ENCODE data around the gene SRPK2. TPM values are rescaled to one million over a fixed set of nuclear protein-coding genes. Genes with fewer than 3 reads are reported as not detected.

The SRPK2 gene
- total RNA-seq, 4 donors from 2014 or later, result 21.5 to 35.1 (median 29.2) TPM

GRCh38 chr7:105322655-105323277 lies 66.0 kb downstream of the SRPK2 start:
- Histone ChIP-seq H3K27ac (no peak overlapping the region), H3K9me3 (no peaks in the 10 kb centered on the region), H3K27me3 (no peaks in the 10 kb centered on the region), H3K4me3 (no peak overlapping the region), H3K4me1 (peaks cover 0 to 3% (median 0%) of the 10 kb centered on the region in 3 donors), H3K36me3 (no peaks in the 10 kb centered on the region)
- 51 to 60% methylated on average over 6 of the region's 6 CpGs for WGBS, 2 donors
- no peak for DNase-seq
- intact Hi-C loops (cut with DNase I), result no loop called here
- no peak for TF ChIP-seq POLR2A (IDR thresholded peaks at IDR 0.05)
- TF ChIP-seq, protein P1, sequence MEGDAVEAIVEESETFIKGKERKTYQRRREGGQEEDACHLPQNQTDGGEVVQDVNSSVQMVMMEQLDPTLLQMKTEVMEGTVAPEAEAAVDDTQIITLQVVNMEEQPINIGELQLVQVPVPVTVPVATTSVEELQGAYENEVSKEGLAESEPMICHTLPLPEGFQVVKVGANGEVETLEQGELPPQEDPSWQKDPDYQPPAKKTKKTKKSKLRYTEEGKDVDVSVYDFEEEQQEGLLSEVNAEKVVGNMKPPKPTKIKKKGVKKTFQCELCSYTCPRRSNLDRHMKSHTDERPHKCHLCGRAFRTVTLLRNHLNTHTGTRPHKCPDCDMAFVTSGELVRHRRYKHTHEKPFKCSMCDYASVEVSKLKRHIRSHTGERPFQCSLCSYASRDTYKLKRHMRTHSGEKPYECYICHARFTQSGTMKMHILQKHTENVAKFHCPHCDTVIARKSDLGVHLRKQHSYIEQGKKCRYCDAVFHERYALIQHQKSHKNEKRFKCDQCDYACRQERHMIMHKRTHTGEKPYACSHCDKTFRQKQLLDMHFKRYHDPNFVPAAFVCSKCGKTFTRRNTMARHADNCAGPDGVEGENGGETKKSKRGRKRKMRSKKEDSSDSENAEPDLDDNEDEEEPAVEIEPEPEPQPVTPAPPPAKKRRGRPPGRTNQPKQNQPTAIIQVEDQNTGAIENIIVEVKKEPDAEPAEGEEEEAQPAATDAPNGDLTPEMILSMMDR (IDR thresholded peaks at IDR 0.05), result no peak

GRCh38 chr7:105321754-105322455 lies 66.8 kb downstream of the SRPK2 start:
- no peak overlapping the region for H3K4me3 ChIP-seq
- peaks cover 0 to 8% (median 0%) of the 10 kb centered on the region in 3 donors for H3K4me1 ChIP-seq
- H3K27me3 ChIP-seq, result no peaks in the 10 kb centered on the region
- 93 to 95% methylated on average over 10 of the region's 10 CpGs for WGBS, 2 donors
- no peaks in the 10 kb centered on the region for H3K36me3 ChIP-seq
- H3K27ac ChIP-seq, result no peak overlapping the region
- TF ChIP-seq, protein P1 (IDR thresholded peaks at IDR 0.05), result no peak
- TF ChIP-seq POLR2A (IDR thresholded peaks at IDR 0.05), result no peak
- intact Hi-C loops (cut with DNase I), result no loop called here
- no peaks in the 10 kb centered on the region for H3K9me3 ChIP-seq
- DNase-seq, result no peak

- peaks cover 0 to 17% (median 0%) of the 10 kb centered on the region in 3 donors for H3K4me1 ChIP-seq
- no peaks in the 10 kb centered on the region for H3K27me3 ChIP-seq
- H3K27ac ChIP-seq, result no peak overlapping the region
- H3K36me3 ChIP-seq, result no peaks in the 10 kb centered on the region
- no peaks in the 10 kb centered on the region for H3K9me3 ChIP-seq
- H3K4me3 ChIP-seq, result no peak overlapping the region
- no peak for DNase-seq
- intact Hi-C loops (cut with DNase I), result no loop called here
- WGBS, 2 donors, result 79 to 86% methylated on average over 1 to 2 of the region's 2 CpGs
- TF ChIP-seq POLR2A (IDR thresholded peaks at IDR 0.05), result no peak
- TF ChIP-seq, protein P1 (IDR thresholded peaks at IDR 0.05), result no peak
These were observed 67.8 kb downstream of the SRPK2 start for GRCh38 chr7:105320896-105321295.

DNA sequence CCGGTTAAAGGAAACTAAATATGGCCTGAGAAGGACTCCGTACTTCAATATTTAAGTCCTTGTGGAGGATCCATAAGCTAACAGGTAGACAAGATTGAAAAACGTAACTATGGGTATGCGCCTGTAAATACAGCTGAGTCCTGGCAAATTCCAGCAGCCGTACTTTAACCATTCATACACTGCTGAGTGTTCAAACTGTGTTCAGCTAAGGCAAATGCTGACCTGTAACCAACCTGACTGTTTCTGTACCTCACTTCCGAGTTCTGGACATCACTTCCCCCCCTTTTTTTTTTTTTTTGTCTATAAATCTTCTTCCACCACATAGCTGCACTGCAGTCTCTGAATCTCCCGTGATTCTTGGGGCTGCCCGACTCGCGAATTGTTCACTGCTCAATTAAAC lies 69.1 kb downstream of the SRPK2 start:
- Histone ChIP-seq H3K27me3 (no peaks in the 10 kb centered on the region), H3K4me3 (no peak overlapping the region), H3K36me3 (no peaks in the 10 kb centered on the region), H3K27ac (no peak overlapping the region), H3K9me3 (no peaks in the 10 kb centered on the region), H3K4me1 (peaks cover 0 to 25% (median 0%) of the 10 kb centered on the region in 3 donors)
- TF ChIP-seq POLR2A (IDR thresholded peaks at IDR 0.05), result no peak
- TF ChIP-seq, protein P1 (IDR thresholded peaks at IDR 0.05), result no peak
- intact Hi-C loops (cut with DNase I), result no loop called here
- DNase-seq, result no peak
- 81 to 83% methylated on average over 10 of the region's 10 CpGs for WGBS, 2 donors

DNA sequence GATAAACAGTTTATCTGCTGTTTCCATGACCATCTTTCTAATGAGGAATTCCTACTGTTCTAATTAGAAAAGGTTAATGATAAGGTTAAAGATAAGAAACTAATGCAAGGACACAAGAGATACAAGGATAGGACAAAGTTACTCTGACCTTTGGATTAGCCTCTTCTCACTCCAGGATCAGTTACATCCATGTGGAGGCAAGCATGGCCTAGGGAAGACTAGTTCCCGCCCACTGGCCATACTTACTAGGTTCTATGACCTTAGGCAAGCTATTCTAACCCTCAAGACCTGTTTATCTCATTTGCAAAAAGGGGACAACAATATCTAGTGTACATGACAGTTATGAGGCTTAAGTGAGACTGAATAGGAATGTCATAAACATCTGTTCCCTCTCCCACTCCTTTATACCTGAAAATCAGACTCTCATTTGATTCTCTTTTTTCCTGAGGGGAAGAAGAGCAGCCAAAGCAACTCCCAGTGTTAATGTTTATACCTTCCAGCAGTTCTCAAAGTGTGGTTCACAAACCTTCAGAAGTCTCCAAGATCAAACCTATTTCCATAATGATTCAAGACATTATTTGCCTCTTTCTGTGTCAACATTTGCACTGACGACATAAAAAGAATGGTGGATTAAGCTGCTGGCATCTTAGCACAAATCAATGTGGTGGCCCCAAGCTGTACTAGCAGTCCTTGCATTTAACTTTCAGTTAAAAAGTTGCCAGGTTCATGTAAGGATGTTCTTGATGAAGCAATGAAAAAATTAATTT lies 72.0 kb downstream of the SRPK2 start:
- Histone ChIP-seq H3K36me3 (no peaks in the 10 kb centered on the region), H3K4me1 (peaks cover 0 to 39% (median 0%) of the 10 kb centered on the region in 3 donors), H3K27me3 (no peaks in the 10 kb centered on the region), H3K27ac (no peak overlapping the region), H3K9me3 (no peaks in the 10 kb centered on the region), H3K4me3 (no peak overlapping the region)
- DNase-seq, result no peak
- TF ChIP-seq, protein P1 (IDR thresholded peaks at IDR 0.05), result no peak
- TF ChIP-seq POLR2A (IDR thresholded peaks at IDR 0.05), result no peak
- intact Hi-C loops (cut with DNase I), result no loop called here
- WGBS, 2 donors, result 55 to 68% methylated on average over 2 of the region's 2 CpGs
